ENCODE results near the gene CYB5R3. TPM values are rescaled to one million over a fixed set of nuclear protein-coding genes. Genes with fewer than 3 reads are reported as not detected.
"Not testable (repeated sequence)": the region's sequence is repeated elsewhere in the genome, so short reads cannot be mapped to it uniquely, and the experiment has no call there.

The CYB5R3 gene
- total RNA-seq, 2 donors from 2014 or later, result 125 to 455 TPM

- TF ChIP-seq POLR2A (IDR thresholded peaks at IDR 0.05) (no peak), CTCF (IDR thresholded peaks at IDR 0.05) (no peak), POLR2AphosphoS5 (IDR thresholded peaks at IDR 0.05) (no peak)
- Histone ChIP-seq H3K9me3 (no peaks in the 10 kb centered on the region), H3K4me3 (no peak overlapping the region), H3K27me3 (replicated peaks; ENCODE audit: insufficient read depth) (no peaks in the 10 kb centered on the region), H3K36me3 (no peaks in the 10 kb centered on the region), H3K4me1 (replicated peaks) (peaks cover 11% of the 10 kb centered on the region), H3K27ac (no peak overlapping the region)
- DNase-seq (ENCODE audit: low spot score), result no peak
- intact Hi-C loops (cut with DNase I), result no loop called here
- WGBS, result 93% methylated on average over 1 of the region's 1 CpG
These were observed 29.7 kb upstream of the CYB5R3 start for GRCh38 chr22:42678894-42679293.

- H3K9me3 ChIP-seq; H3K4me3 ChIP-seq; H3K36me3 ChIP-seq; H3K27me3 ChIP-seq (replicated peaks; ENCODE audit: insufficient read depth); intact Hi-C loops (cut with DNase I); H3K27ac ChIP-seq; DNase-seq (ENCODE audit: low spot score): not testable (repeated sequence)
- 86% methylated on average over 4 of the region's 4 CpGs for WGBS
- H3K4me1 ChIP-seq (replicated peaks), result peaks cover 11% of the 10 kb centered on the region
These were observed 28.7 kb upstream of the CYB5R3 start for GRCh38 chr22:42677936-42678335.

- TF ChIP-seq POLR2AphosphoS5 (IDR thresholded peaks at IDR 0.05) (peak; percentile 49), CTCF (IDR thresholded peaks at IDR 0.05) (no peak), POLR2A (IDR thresholded peaks at IDR 0.05) (no peak)
- 18% methylated on average over 7 of the region's 7 CpGs for WGBS
- Histone ChIP-seq H3K27me3 (replicated peaks; ENCODE audit: insufficient read depth) (no peaks in the 10 kb centered on the region), H3K4me1 (replicated peaks) (peaks cover 6% of the 10 kb centered on the region), H3K9me3 (no peaks in the 10 kb centered on the region), H3K27ac (peak overlapping the region; percentile 73 to 76), H3K4me3 (no peak overlapping the region), H3K36me3 (no peaks in the 10 kb centered on the region)
- intact Hi-C loops (cut with DNase I), result no loop called here
- DNase-seq (ENCODE audit: low spot score), result no peak
These were observed 26.9 kb upstream of the CYB5R3 start for GRCh38 chr22:42676059-42676607.

- no peaks in the 10 kb centered on the region for H3K36me3 ChIP-seq
- H3K4me1 ChIP-seq (replicated peaks), result peaks cover 6% of the 10 kb centered on the region
- 11% methylated on average over 2 of the region's 2 CpGs for WGBS
- no peaks in the 10 kb centered on the region for H3K9me3 ChIP-seq
- peak overlapping the region in 1 of 2 donors; percentile 13 for H3K27ac ChIP-seq
- intact Hi-C loops (cut with DNase I), result no loop called here
- TF ChIP-seq POLR2A (IDR thresholded peaks at IDR 0.05) (no peak), POLR2AphosphoS5 (IDR thresholded peaks at IDR 0.05) (peak; percentile 50)
- H3K4me3 ChIP-seq, result no peak overlapping the region
- H3K27me3 ChIP-seq (replicated peaks; ENCODE audit: insufficient read depth), result no peaks in the 10 kb centered on the region
- no peak for DNase-seq (ENCODE audit: low spot score)
These were observed 24.8 kb upstream of the CYB5R3 start for GRCh38 chr22:42673898-42674401.

- H3K4me1 ChIP-seq (replicated peaks); H3K4me3 ChIP-seq; DNase-seq (ENCODE audit: low spot score); H3K36me3 ChIP-seq; H3K9me3 ChIP-seq; intact Hi-C loops (cut with DNase I); H3K27me3 ChIP-seq (replicated peaks; ENCODE audit: insufficient read depth); H3K27ac ChIP-seq: not testable (repeated sequence)
- 96% methylated on average over 13 of the region's 13 CpGs for WGBS
These were observed 23.9 kb upstream of the CYB5R3 start for GRCh38 chr22:42673071-42673470.

- H3K9me3 ChIP-seq, result no peaks in the 10 kb centered on the region
- intact Hi-C loops (cut with DNase I), result no loop called here
- no peak overlapping the region for H3K4me3 ChIP-seq
- DNase-seq (ENCODE audit: low spot score), result no peak
- peak overlapping the region; percentile 3 to 22 for H3K27ac ChIP-seq
- TF ChIP-seq CTCF (IDR thresholded peaks at IDR 0.05) (no peak), POLR2AphosphoS5 (IDR thresholded peaks at IDR 0.05) (peak; percentile 41)
- WGBS, result 37% methylated on average over 19 of the region's 19 CpGs
- H3K4me1 ChIP-seq (replicated peaks), result no peaks in the 10 kb centered on the region
- H3K27me3 ChIP-seq (replicated peaks; ENCODE audit: insufficient read depth), result no peaks in the 10 kb centered on the region
- H3K36me3 ChIP-seq, result no peaks in the 10 kb centered on the region
These were observed 21.9 kb upstream of the CYB5R3 start for GRCh38 chr22:42670921-42671709.

Measured in prostate gland (tissue), 2 donors.